Retinal pigment epithelial cell (primary cell): ENCODE data around the gene BOC.

Source experiments
- DNase-seq: peaks from one replicate; pipeline ENCODE4 v3.0.0-alpha.2; 2010; ENCODE audit warnings: low read depth
- H3K4me3 ChIP-seq: 2 replicates; pipeline ENCODE4 v1.5.1; 2011; ENCODE audit warnings: mild to moderate bottlenecking, low read length, control low read depth, moderate library complexity
- CTCF ChIP-seq: conservative IDR thresholded peaks from 2 replicates; pipeline ENCODE4 v1.5.1; 2011; ENCODE audit warnings: low read depth, low read length, control low read depth, inconsistent platforms

The BOC gene

DNA sequence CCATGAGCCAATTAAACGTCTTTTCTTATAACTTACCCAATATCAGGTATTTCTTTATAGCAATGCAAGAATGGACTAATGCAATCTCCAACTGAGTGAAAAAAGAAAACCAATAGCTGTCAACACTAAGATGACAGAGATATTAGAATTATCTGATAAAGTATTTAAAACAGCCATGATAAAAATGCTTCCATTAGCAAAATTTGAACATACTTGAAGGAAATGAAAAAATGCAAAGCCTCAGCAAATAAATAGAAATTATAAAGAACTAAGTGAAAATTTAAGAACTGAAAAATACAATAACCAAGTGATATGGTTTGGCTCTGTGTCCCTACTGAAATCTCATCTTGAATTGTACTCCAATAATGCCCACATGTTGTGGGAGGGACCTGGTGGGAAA is 99.6 kb downstream of the BOC start:
- H3K4me3 ChIP-seq: no peak overlapping the region
- TF ChIP-seq CTCF: no peak
- DNase-seq: no peak

GRCh38 chr3:113312416-113312815 is 101.1 kb downstream of the BOC start:
- DNase-seq: no peak
- H3K4me3 ChIP-seq: no peak overlapping the region
- TF ChIP-seq CTCF: no peak

DNA sequence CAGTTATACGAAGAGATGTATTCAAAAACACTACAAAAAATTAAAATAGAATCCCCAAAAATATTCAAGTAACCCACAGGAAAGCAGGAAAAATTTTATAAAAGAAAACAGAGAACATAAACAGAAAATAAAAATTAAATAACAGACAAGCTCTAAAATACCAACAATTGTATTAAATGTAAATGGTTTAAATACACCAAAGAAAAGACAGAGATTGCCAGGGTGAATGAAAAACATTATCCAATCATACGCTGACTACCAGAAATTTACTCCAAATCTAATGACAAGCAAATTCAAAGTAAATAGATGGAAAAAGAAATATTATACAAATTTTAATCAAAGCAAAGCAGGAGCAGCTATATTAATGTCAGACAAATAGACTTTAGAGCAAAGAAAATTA is 103.6 kb downstream of the BOC start:
- no peak for TF ChIP-seq CTCF
- no peak for DNase-seq
- no peak overlapping the region for H3K4me3 ChIP-seq

- no peak overlapping the region for H3K4me3 ChIP-seq
- TF ChIP-seq CTCF: no peak
- DNase-seq: no peak
Measured at GRCh38 chr3:113329757-113330156, 118.4 kb downstream of the BOC start.

DNA sequence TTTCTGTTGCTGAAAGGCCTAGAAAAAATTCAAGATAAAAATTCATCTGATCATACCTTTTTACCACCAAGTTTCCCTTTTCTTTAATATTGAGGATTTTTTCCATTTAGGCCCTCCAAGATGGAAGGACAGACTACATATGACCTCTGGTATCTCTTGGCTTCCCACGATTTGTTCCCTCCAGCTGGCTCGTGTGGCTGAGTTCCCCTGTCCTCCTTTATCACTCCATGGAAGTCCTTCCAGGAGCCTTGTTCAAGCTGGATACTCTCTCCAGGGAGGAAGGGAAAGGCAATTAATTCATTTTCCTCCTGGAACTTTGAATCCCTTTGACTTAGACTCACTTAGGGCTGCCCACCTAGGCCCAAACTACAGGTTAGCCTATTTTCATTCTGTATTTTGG is 119.4 kb downstream of the BOC start:
- no peak overlapping the region for H3K4me3 ChIP-seq
- no peak for TF ChIP-seq CTCF
- no peak for DNase-seq

DNA sequence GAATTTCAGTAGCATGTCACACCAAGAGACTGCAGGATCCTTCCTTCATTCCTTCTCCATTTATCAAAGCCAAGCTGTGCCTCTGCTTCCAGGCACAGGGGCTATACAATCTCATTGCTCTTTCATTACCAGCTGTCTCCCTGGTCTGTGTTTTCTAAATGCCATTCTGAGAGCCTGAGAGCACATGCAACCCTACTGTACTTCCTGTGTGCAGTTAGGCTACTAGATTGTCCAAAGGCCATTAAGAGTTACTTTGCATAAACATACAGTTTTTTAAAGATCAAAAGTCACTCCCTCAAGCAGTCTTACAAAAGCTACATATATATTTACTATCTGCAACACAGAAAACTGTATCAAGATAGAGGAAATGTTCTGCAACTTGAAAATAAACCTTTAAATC is 119.8 kb downstream of the BOC start:
- TF ChIP-seq CTCF: no peak
- DNase-seq: no peak
- H3K4me3 ChIP-seq: no peak overlapping the region
